Hepatocyte (in vitro differentiated cells): ENCODE results near the gene APBB2. TPM values are rescaled to one million over a fixed set of nuclear protein-coding genes. Genes with fewer than 3 reads are reported as not detected.

Experiments used
- DNase-seq: peaks from one replicate; pipeline ENCODE4 v3.0.0-alpha.2; 2016; ENCODE audit warnings: low spot score
- H2AFZ ChIP-seq: fragments of 200-600 bp; sonication (generic); 2 replicates; pipeline ENCODE4 v1.6.0; 2016; ENCODE audit warnings: antibody characterized with exemption, mild to moderate bottlenecking
- H3K27ac ChIP-seq: fragments of 200-600 bp; sonication (generic); 2 replicates; pipeline ENCODE4 v1.5.1; 2016; ENCODE audit warnings: mild to moderate bottlenecking
- H3K27me3 ChIP-seq: fragments of 200-600 bp; sonication (generic); 2 replicates; pipeline ENCODE4 v1.6.1; 2016
- H3K36me3 ChIP-seq: fragments of 200-600 bp; sonication (generic); replicated peaks from 2 replicates; pipeline ENCODE4 v1.5.1; 2016; ENCODE audit warnings: low read depth; ENCODE audit not compliant: insufficient read depth
- H3K4me1 ChIP-seq: fragments of 200-600 bp; sonication (generic); 2 replicates; pipeline ENCODE4 v1.5.1; 2016; ENCODE audit warnings: mild to moderate bottlenecking, moderate library complexity; ENCODE audit not compliant: insufficient read depth
- H3K4me2 ChIP-seq: fragments of 200-600 bp; sonication (generic); 2 replicates; pipeline ENCODE4 v1.6.0; 2016
- H3K4me3 ChIP-seq: fragments of 200-600 bp; sonication (generic); 2 replicates; pipeline ENCODE4 v1.5.1; 2016; ENCODE audit warnings: mild to moderate bottlenecking
- H3K79me2 ChIP-seq: fragments of 200-600 bp; sonication (generic); 2 replicates; pipeline ENCODE4 v1.6.0; 2017; ENCODE audit warnings: mild to moderate bottlenecking
- H3K9me2 ChIP-seq: fragments of 200-600 bp; sonication (generic); replicated peaks from 2 replicates; pipeline ENCODE4 v1.6.0; 2017; ENCODE audit warnings: mild to moderate bottlenecking; ENCODE audit not compliant: insufficient read depth
- H3K9me3 ChIP-seq: fragments of 200-600 bp; sonication (generic); 2 replicates; pipeline ENCODE4 v1.5.1; 2016; ENCODE audit warnings: low read depth, mild to moderate bottlenecking
- H4K20me1 ChIP-seq: fragments of 200-600 bp; sonication (generic); 2 replicates; pipeline ENCODE4 v1.6.0; 2016; ENCODE audit warnings: mild to moderate bottlenecking; ENCODE audit not compliant: insufficient read depth, poor library complexity, severe bottlenecking
- CTCF ChIP-seq: fragments of 200-600 bp; sonication (generic); IDR thresholded peaks from 2 replicates; pipeline ENCODE4 v1.5.1; 2016; ENCODE audit warnings: antibody characterized with exemption, mild to moderate bottlenecking; ENCODE audit not compliant: poor library complexity
- EZH2 ChIP-seq: fragments of 200-600 bp; sonication (generic); IDR thresholded peaks from 2 replicates; pipeline ENCODE4 v1.6.1; 2016; ENCODE audit warnings: antibody characterized with exemption, mild to moderate bottlenecking, borderline replicate concordance
- EZH2phosphoT487 ChIP-seq: fragments of 200-600 bp; sonication (generic); IDR thresholded peaks from one replicate; pipeline ENCODE4 v1.6.1; 2018; ENCODE audit warnings: antibody characterized with exemption, mild to moderate bottlenecking, low read depth, moderate library complexity; ENCODE audit not compliant: unreplicated experiment, severe bottlenecking
- WGBS: methylation state at CpG from one replicate; pipeline ENCODE4 v1.1.6; 2016; ENCODE audit warnings: low lambda C conversion rate; ENCODE audit errors: missing lambda C conversion rate; 5-methylcytosine and 5-hydroxymethylcytosine counted together
- polyA plus RNA-seq: library from polyadenylated mRNA; unstranded; fragments of >200 nt; fragmentation: Nextera tagmentation; extraction: Ambion mirVana; gene quantifications from 2 replicates; pipeline ENCODE4 v1.2.1, GENCODE V29; 2016
- total RNA-seq: library from RNA; depleted of rRNA; stranded (reverse); fragments of >200 nt; gene quantifications from 2 replicates; pipeline ENCODE4 v1.2.3, GENCODE V29; 2014

The APBB2 gene
- total and polyA plus RNA-seq, 2 experiments from 2014 or later: 23.4 to 47.5 TPM

- Histone ChIP-seq H3K27ac (no peak overlapping the region), H3K79me2 (no peaks in the 10 kb centered on the region), H3K4me1 (no peaks in the 10 kb centered on the region), H3K4me2 (no peak overlapping the region), H3K9me2 (no peaks in the 10 kb centered on the region), H4K20me1 (no peaks in the 10 kb centered on the region), H3K9me3 (no peaks in the 10 kb centered on the region), H3K4me3 (no peak overlapping the region), H3K36me3 (no peaks in the 10 kb centered on the region), H3K27me3 (peaks cover 5% of the 10 kb centered on the region), H2AFZ (no peak overlapping the region)
- TF ChIP-seq EZH2 (no peak), CTCF (no peak), EZH2phosphoT487 (no peak)
- 90% methylated on average over 1 of the region's 1 CpG for WGBS
- no peak for DNase-seq
Observed at GRCh38 chr4:41241919-41242318, 27.6 kb upstream of the APBB2 start.

- no peaks in the 10 kb centered on the region for H3K9me3 ChIP-seq
- no peaks in the 10 kb centered on the region for H3K79me2 ChIP-seq
- no peak overlapping the region for H3K4me2 ChIP-seq
- WGBS: 91% methylated on average over 1 of the region's 1 CpG
- TF ChIP-seq EZH2 (no peak), CTCF (no peak), EZH2phosphoT487 (no peak)
- no peaks in the 10 kb centered on the region for H4K20me1 ChIP-seq
- no peak overlapping the region for H2AFZ ChIP-seq
- H3K9me2 ChIP-seq: no peaks in the 10 kb centered on the region
- H3K4me3 ChIP-seq: no peak overlapping the region
- H3K27ac ChIP-seq: no peak overlapping the region
- no peaks in the 10 kb centered on the region for H3K36me3 ChIP-seq
- no peaks in the 10 kb centered on the region for H3K27me3 ChIP-seq
- DNase-seq: no peak
- no peaks in the 10 kb centered on the region for H3K4me1 ChIP-seq
Observed at GRCh38 chr4:41236508-41236907, 22.2 kb upstream of the APBB2 start.

GRCh38 chr4:41236032-41236431 lies 21.7 kb upstream of the APBB2 start:
- no peak for TF ChIP-seq EZH2
- no peak for TF ChIP-seq CTCF
- no peak for TF ChIP-seq EZH2phosphoT487
- Histone ChIP-seq H3K9me3 (no peaks in the 10 kb centered on the region), H3K4me3 (no peak overlapping the region), H3K79me2 (no peaks in the 10 kb centered on the region), H3K27me3 (no peaks in the 10 kb centered on the region), H4K20me1 (no peaks in the 10 kb centered on the region), H3K36me3 (no peaks in the 10 kb centered on the region), H3K9me2 (no peaks in the 10 kb centered on the region), H2AFZ (no peak overlapping the region), H3K27ac (no peak overlapping the region), H3K4me1 (no peaks in the 10 kb centered on the region), H3K4me2 (no peak overlapping the region)
- no peak for DNase-seq
- WGBS: 96% methylated on average over 1 of the region's 1 CpG

GRCh38 chr4:41232856-41233255 lies 18.5 kb upstream of the APBB2 start:
- H2AFZ ChIP-seq: no peak overlapping the region
- H3K79me2 ChIP-seq: no peaks in the 10 kb centered on the region
- H4K20me1 ChIP-seq: no peaks in the 10 kb centered on the region
- H3K9me2 ChIP-seq: no peaks in the 10 kb centered on the region
- H3K36me3 ChIP-seq: no peaks in the 10 kb centered on the region
- WGBS: 87% methylated on average over 3 of the region's 3 CpGs
- H3K9me3 ChIP-seq: no peaks in the 10 kb centered on the region
- no peak for DNase-seq
- TF ChIP-seq EZH2 (no peak), CTCF (no peak), EZH2phosphoT487 (no peak)
- H3K27ac ChIP-seq: no peak overlapping the region
- H3K4me1 ChIP-seq: no peaks in the 10 kb centered on the region
- H3K4me3 ChIP-seq: no peak overlapping the region
- H3K4me2 ChIP-seq: no peak overlapping the region
- H3K27me3 ChIP-seq: no peaks in the 10 kb centered on the region
